NCI-H2029 (cell line): ENCODE results near the gene FIBCD1.
"Not testable (repeated sequence)": the region's sequence is repeated elsewhere in the genome, so short reads cannot be mapped to it uniquely, and the experiment has no call there.

Experiments
- DNase-seq: peaks from one replicate; lab custom pipeline; 2025; lab: John Stamatoyannopoulos, UW

The FIBCD1 gene

GRCh38 chr9:130972957-130973685, 34.1 kb upstream of the FIBCD1 start:
- no peak for DNase-seq

GRCh38 chr9:130972277-130972956, 33.4 kb upstream of the FIBCD1 start:
- DNase-seq = no peak

GRCh38 chr9:130971294-130971849, 32.3 kb upstream of the FIBCD1 start:
- DNase-seq = no peak

GRCh38 chr9:130970855-130971254, 31.8 kb upstream of the FIBCD1 start:
- no peak for DNase-seq

- DNase-seq = no peak
Observed at GRCh38 chr9:130970052-130970451, 31.0 kb upstream of the FIBCD1 start.

- DNase-seq = no peak
Observed at GRCh38 chr9:130965680-130966079, 26.6 kb upstream of the FIBCD1 start.

- no peak for DNase-seq
Observed at GRCh38 chr9:130963916-130964315, 24.9 kb upstream of the FIBCD1 start.

GRCh38 chr9:130963337-130963908, 24.4 kb upstream of the FIBCD1 start:
- DNase-seq = no peak

- no peak for DNase-seq
Observed at GRCh38 chr9:130962418-130963316, 23.6 kb upstream of the FIBCD1 start.

- DNase-seq = no peak
Observed at GRCh38 chr9:130961511-130962300, 22.7 kb upstream of the FIBCD1 start.

- no peak for DNase-seq
Observed at GRCh38 chr9:130960522-130961378, 21.7 kb upstream of the FIBCD1 start.

- no peak for DNase-seq
Observed at GRCh38 chr9:130959809-130960334, 20.8 kb upstream of the FIBCD1 start.

GRCh38 chr9:130958564-130958963, 19.5 kb upstream of the FIBCD1 start:
- not testable (repeated sequence) for DNase-seq

GRCh38 chr9:130957451-130958203, 18.6 kb upstream of the FIBCD1 start:
- DNase-seq = no peak

- no peak for DNase-seq
Observed at GRCh38 chr9:130956636-130957450, 17.8 kb upstream of the FIBCD1 start.

- DNase-seq = no peak
Observed at GRCh38 chr9:130955947-130956621, 17.0 kb upstream of the FIBCD1 start.

- not testable (repeated sequence) for DNase-seq
Observed at GRCh38 chr9:130954925-130955324, 15.9 kb upstream of the FIBCD1 start.

GRCh38 chr9:130954317-130954716, 15.3 kb upstream of the FIBCD1 start:
- DNase-seq = no peak
